ENCODE data around the gene UBAC1. TPM values are rescaled to one million over a fixed set of nuclear protein-coding genes. Genes with fewer than 3 reads are reported as not detected.
A peak's percentile ranks its signal among the peaks of the same experiment; 100 is the strongest.
"Not testable (repeated sequence)": the region's sequence is repeated elsewhere in the genome, so short reads cannot be mapped to it uniquely, and the experiment has no call there.

The UBAC1 gene
- total RNA-seq, 1 experiment from 2014 or later: 60.6 TPM

GRCh38 chr9:135921749-135922310 is 39.3 kb downstream of the UBAC1 start:
- H3K36me3 ChIP-seq: 0 out of 2 replicates have a peak, but pooled peaks cover 5% of the 10 kb centered on the region
- DNase-seq: no peak

GRCh38 chr9:135920973-135921585 is 40.1 kb downstream of the UBAC1 start:
- Histone ChIP-seq H3K4me3 (no peak overlapping the region), H3K27ac (no peak overlapping the region), H3K4me1 (no peaks in the 10 kb centered on the region), H3K9me3 (replicated peaks) (peaks cover 19% of the 10 kb centered on the region), H3K36me3 (peaks cover 12% of the 10 kb centered on the region), H3K27me3 (no peaks in the 10 kb centered on the region)
- DNase-seq: peak in 1 of 2 experiments; percentile 35

More at GRCh38 chr9:135921749-135922310, 39.3 kb downstream of the UBAC1 start:
- no peaks in the 10 kb centered on the region for H3K27me3 ChIP-seq
- no peaks in the 10 kb centered on the region for H3K4me1 ChIP-seq
- no peak overlapping the region for H3K4me3 ChIP-seq
- no peak overlapping the region for H3K27ac ChIP-seq
- peaks cover 11% of the 10 kb centered on the region for H3K9me3 ChIP-seq (replicated peaks)

GRCh38 chr9:135920256-135920930 is 40.8 kb downstream of the UBAC1 start:
- peaks cover 25% of the 10 kb centered on the region for H3K9me3 ChIP-seq (replicated peaks)
- no peaks in the 10 kb centered on the region for H3K4me1 ChIP-seq
- DNase-seq: no peak
- no peak overlapping the region for H3K4me3 ChIP-seq
- peaks cover 17% of the 10 kb centered on the region for H3K36me3 ChIP-seq
- no peak overlapping the region for H3K27ac ChIP-seq
- H3K27me3 ChIP-seq: no peaks in the 10 kb centered on the region

GRCh38 chr9:135919318-135919890 is 41.8 kb downstream of the UBAC1 start:
- Histone ChIP-seq H3K27me3 (no peaks in the 10 kb centered on the region), H3K9me3 (replicated peaks) (peaks cover 33% of the 10 kb centered on the region)

GRCh38 chr9:135916227-135916626 is 44.9 kb downstream of the UBAC1 start:
- Histone ChIP-seq H3K9me3 (replicated peaks) (peaks cover 36% of the 10 kb centered on the region), H3K36me3 (peaks cover 46% of the 10 kb centered on the region)
- H3K27ac ChIP-seq, H3K27me3 ChIP-seq, H3K4me1 ChIP-seq, H3K4me3 ChIP-seq, DNase-seq: not testable (repeated sequence)

More at GRCh38 chr9:135919318-135919890, 41.8 kb downstream of the UBAC1 start:
- H3K27ac ChIP-seq: no peak overlapping the region
- H3K4me3 ChIP-seq: no peak overlapping the region
- no peaks in the 10 kb centered on the region for H3K4me1 ChIP-seq
- DNase-seq: no peak
- H3K36me3 ChIP-seq: peaks cover 27% of the 10 kb centered on the region

- DNase-seq: no peak
- Histone ChIP-seq H3K36me3 (peaks cover 57% of the 10 kb centered on the region), H3K9me3 (replicated peaks) (peaks cover 36% of the 10 kb centered on the region), H3K4me3 (no peak overlapping the region), H3K27me3 (no peaks in the 10 kb centered on the region), H3K4me1 (no peaks in the 10 kb centered on the region; the same call in 1 of the 2 replicates), H3K27ac (no peak overlapping the region)
Measured at GRCh38 chr9:135914921-135915320, 46.3 kb downstream of the UBAC1 start.

GRCh38 chr9:135911233-135911632 is 49.9 kb downstream of the UBAC1 start:
- not testable (repeated sequence) for DNase-seq, H3K27ac ChIP-seq, H3K4me1 ChIP-seq, H3K27me3 ChIP-seq, H3K4me3 ChIP-seq
- Histone ChIP-seq H3K9me3 (replicated peaks) (peaks cover 22% of the 10 kb centered on the region), H3K36me3 (peaks cover 52% of the 10 kb centered on the region)

- H3K27ac ChIP-seq: no peak overlapping the region
- H3K4me3 ChIP-seq: no peak overlapping the region
- no peaks in the 10 kb centered on the region for H3K27me3 ChIP-seq
- DNase-seq: no peak
- peaks cover 3% of the 10 kb centered on the region; the same call in 1 of the 2 replicates for H3K4me1 ChIP-seq
- H3K36me3 ChIP-seq: peaks cover 47% of the 10 kb centered on the region
- H3K9me3 ChIP-seq (replicated peaks): peaks cover 17% of the 10 kb centered on the region
Measured at GRCh38 chr9:135910757-135911156, 50.4 kb downstream of the UBAC1 start.

GRCh38 chr9:135910216-135910615 is 51.0 kb downstream of the UBAC1 start:
- Histone ChIP-seq H3K27ac (no peak overlapping the region), H3K4me1 (peaks cover 3% of the 10 kb centered on the region; the same call in 1 of the 2 replicates), H3K27me3 (no peaks in the 10 kb centered on the region), H3K4me3 (no peak overlapping the region), H3K36me3 (peaks cover 42% of the 10 kb centered on the region), H3K9me3 (replicated peaks) (peaks cover 12% of the 10 kb centered on the region)
- DNase-seq: no peak

GRCh38 chr9:135909371-135909770 is 51.8 kb downstream of the UBAC1 start:
- H3K36me3 ChIP-seq: peaks cover 41% of the 10 kb centered on the region
- DNase-seq: no peak

GRCh38 chr9:135908754-135909204 is 52.4 kb downstream of the UBAC1 start:
- H3K36me3 ChIP-seq: peaks cover 39% of the 10 kb centered on the region
- H3K27ac ChIP-seq: no peak overlapping the region
- H3K4me1 ChIP-seq: peaks cover 3% of the 10 kb centered on the region; the same call in 1 of the 2 replicates
- 0 out of 2 replicates have a peak, but pooled peaks cover 2% of the 10 kb centered on the region for H3K9me3 ChIP-seq (replicated peaks)
- DNase-seq: no peak
- no peak overlapping the region for H3K4me3 ChIP-seq
- H3K27me3 ChIP-seq: no peaks in the 10 kb centered on the region

More at GRCh38 chr9:135909371-135909770, 51.8 kb downstream of the UBAC1 start:
- Histone ChIP-seq H3K27ac (no peak overlapping the region), H3K27me3 (no peaks in the 10 kb centered on the region), H3K4me1 (peaks cover 3% of the 10 kb centered on the region; the same call in 1 of the 2 replicates), H3K9me3 (replicated peaks) (peaks cover 5% of the 10 kb centered on the region; the same call in 1 of the 2 replicates), H3K4me3 (no peak overlapping the region)

GRCh38 chr9:135908093-135908753 is 53.0 kb downstream of the UBAC1 start:
- Histone ChIP-seq H3K9me3 (replicated peaks) (0 out of 2 replicates have a peak, but pooled peaks cover 2% of the 10 kb centered on the region), H3K27ac (peak overlapping the region; percentile 45), H3K4me1 (peaks cover 3% of the 10 kb centered on the region; the same call in 1 of the 2 replicates), H3K4me3 (peak overlapping the region; percentile 80), H3K27me3 (no peaks in the 10 kb centered on the region), H3K36me3 (peaks cover 34% of the 10 kb centered on the region)
- DNase-seq: peak; percentile 42 to 57

GRCh38 chr9:135907431-135908092 is 53.6 kb downstream of the UBAC1 start, which contains the start of gene CAMSAP1:
CAMSAP1 (minus strand) TSS chr9:135907546; CDS start chr9:135907159, 387 bp downstream.
- H3K4me3 ChIP-seq: peak within 1 kb of the TSS; percentile 81
- peaks cover 32% of the 10 kb centered on the region for H3K36me3 ChIP-seq
- H3K4me1 ChIP-seq: peaks cover 3% of the 10 kb centered on the region; the same call in 1 of the 2 replicates
- H3K27ac ChIP-seq: peak within 1 kb of the TSS; percentile 45
- H3K27me3 ChIP-seq: no peaks in the 10 kb centered on the region
- DNase-seq: peak; percentile 91 to 96
- H3K9me3 ChIP-seq (replicated peaks): 0 out of 2 replicates have a peak, but pooled peaks cover 2% of the 10 kb centered on the region

Measured in SJCRH30 (cell line).